Activated T-cell treated with anti-CD3 and anti-CD28 coated beads for 4 hours (primary cell): Measurements from ENCODE around the gene CAPNS1.
"Not testable (repeated sequence)": the region's sequence is repeated elsewhere in the genome, so short reads cannot be mapped to it uniquely, and the experiment has no call there.

ENCODE experiments used
- DNase-seq: peaks from one replicate; pipeline ENCODE4 v3.0.0-alpha.2; 2020

Gene CAPNS1

DNA sequence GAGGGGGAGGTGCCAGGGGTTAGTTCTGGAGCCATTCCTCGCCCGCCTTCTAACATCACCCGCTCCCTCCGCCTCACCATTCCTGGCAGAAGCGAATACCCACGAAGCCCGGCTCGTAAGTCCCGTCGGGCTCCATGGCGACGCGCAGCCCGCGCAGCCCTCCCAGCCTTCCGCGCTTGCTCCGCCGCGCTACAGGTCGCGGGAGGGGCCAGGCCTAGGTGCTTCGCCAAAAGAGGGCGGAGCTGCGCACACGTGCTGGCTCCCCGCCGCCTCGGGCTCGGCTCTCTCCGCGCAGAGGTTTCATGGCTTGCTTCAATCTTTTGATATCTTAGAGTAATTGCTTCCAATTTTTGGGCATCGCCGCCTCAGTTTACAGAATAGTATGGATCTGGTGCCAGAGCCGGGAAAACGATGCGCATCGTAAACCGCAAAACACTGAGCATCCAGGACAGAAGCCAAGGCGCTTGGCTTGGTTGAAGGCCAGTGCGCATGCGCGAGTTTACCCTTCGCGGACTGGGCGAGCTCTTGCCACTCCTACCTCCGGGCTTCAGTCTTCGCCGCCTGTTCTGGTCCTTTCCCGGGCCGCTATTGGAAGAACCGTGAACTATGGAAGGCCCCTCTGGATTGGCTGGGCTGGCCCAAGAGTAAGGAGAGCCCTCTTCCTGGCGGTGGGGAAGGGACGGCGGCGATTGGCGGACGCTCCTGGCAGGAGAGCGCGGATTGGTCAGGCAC, 25.0 kb upstream of the CAPNS1 start, which contains the start of gene POLR2I:
Gene POLR2I, minus strand, starts transcription at position 155 of the 732 bp plus-strand sequence. Its CDS starts 19 bp downstream, at position 136.
- DNase-seq = peak; percentile 96

DNA sequence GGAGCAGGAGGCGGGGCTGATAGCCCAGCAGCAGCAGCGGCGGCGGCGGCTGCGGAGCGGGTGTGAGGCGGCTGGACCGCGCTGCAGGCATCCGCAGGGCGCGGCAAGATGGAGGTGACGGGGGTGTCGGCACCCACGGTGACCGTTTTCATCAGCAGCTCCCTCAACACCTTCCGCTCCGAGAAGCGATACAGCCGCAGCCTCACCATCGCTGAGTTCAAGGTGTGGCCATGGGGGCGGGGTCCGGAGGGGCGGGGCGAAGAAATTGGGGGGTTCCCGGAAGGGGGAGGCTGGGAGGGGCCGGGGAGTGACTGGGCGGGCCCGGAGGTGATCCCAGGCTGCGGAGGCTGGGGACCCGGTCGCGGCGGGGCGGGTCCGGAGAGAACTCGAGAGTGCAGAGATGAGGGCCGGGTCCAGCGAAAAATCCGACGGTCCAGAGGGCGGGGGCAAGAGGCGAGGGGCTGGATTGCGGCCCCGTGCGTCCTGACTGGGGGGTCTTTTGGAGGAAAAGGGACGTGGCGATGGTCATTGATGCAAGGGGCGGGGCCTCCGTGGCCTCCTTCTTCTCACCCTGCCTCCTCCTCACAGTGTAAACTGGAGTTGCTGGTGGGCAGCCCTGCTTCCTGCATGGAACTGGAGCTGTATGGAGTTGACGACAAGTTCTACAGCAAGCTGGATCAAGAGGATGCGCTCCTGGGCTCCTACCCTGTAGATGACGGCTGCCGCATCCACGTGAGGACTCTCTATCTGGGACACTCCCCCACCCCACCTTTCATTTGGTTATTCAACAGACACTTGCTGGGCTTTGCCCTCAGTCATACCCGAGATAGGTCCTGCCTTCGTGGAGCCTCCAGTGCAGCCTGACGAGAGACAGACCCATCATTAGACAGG, 24.2 kb upstream of the CAPNS1 start, which contains the start of gene TBCB:
Gene TBCB, plus strand, starts transcription at position 16 of the 891 bp plus-strand sequence. Its CDS starts 93 bp downstream, at position 109.
- DNase-seq = peak; percentile 93

DNA sequence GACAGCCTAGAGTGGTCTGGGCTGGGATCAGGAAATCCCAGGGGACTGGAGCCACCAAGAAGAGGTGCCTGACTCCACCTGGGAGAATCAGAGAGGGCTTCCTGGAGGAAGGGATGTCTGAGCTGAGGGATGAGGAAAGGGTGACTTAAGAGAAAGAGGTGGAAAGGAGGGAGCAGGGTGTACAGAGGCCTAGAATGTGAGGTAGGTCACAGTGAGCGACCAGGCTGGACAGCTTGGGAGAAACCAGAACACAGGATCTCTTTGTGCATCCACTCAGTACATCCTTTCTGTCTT, 23.6 kb upstream of the CAPNS1 start:
- DNase-seq = no peak

DNA sequence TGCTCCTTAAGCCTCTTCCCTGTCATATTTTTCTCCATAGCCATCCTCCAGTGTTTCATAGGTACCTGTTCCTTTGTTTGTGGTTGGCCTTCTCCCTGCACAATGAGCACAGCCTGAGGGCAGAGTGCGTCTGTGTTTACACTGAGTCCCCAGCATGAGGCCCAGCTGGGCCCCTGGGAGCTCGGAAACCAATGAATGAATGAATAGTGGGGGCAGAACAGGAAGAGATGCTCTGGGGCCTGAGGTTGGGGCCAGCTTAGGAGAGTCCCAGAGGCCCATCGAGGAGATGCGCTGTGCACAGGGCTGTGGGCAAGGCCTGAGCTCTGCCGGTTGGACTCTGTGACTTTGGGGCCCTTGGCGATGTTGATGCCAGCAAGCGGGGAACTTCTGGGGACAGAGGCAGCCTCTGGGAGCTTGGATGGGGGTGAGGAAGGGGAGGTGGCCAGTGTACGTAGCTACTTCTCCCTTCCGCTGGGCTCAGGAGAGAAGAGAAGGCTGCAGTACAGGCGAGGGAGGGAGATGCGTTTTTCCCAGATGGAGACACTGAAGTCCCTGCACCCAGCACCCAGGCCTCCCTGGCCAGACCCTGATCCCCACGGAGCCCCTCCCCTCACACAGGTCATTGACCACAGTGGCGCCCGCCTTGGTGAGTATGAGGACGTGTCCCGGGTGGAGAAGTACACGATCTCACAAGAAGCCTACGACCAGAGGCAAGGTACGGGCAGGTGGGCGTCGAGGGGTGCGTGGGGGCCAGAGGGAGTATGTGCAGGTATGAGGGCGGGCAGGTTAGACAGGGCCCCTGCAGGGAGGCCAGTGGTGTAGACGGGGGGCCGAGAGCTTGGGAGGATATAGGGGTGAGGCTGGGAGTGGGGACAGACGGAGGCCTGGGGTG, 19.5 kb upstream of the CAPNS1 start:
- no peak for DNase-seq

DNA sequence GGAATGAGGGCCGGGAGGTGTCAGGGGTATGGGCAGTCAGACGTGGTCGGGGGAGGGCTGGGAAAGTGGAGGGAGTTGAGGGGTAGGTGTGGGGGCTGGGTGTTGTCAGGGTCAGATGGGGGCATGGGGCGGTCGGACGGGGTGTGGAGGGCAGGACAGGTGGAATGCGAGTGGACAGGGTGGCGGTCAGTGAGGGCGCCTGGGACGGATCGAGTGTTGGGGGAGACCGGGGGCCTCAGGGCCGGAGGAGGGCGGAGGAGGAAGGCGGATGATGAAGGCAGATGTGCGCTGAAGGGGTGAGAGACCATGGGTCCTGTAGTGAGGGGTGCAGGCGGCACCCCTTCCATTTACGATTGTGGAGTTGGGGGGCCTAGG, 18.9 kb upstream of the CAPNS1 start:
- DNase-seq = no peak

DNA sequence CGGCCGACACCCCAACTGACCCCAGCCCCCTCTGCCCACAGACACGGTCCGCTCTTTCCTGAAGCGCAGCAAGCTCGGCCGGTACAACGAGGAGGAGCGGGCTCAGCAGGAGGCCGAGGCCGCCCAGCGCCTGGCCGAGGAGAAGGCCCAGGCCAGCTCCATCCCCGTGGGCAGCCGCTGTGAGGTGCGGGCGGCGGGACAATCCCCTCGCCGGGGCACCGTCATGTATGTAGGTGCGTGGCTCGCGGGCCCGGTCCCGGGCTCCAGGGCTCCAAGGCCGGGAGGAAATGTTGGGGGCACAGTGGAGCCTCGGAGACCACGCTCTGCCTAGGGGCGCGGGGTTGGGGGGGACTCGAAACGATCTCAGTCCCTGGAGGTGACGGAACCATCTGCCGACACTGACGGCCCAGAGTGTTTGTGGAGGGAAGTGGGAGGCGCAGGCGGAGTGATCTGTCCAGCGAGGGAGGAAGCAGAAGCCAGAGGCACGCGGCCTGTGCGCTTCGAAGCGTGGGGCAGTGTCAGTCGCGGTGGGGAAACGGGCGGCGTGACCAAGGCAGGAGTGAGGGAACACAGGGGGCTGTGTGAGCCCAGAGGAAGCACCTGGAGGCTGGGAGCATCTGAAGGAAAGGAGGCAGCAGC, 18.3 kb upstream of the CAPNS1 start:
- no peak for DNase-seq

DNA sequence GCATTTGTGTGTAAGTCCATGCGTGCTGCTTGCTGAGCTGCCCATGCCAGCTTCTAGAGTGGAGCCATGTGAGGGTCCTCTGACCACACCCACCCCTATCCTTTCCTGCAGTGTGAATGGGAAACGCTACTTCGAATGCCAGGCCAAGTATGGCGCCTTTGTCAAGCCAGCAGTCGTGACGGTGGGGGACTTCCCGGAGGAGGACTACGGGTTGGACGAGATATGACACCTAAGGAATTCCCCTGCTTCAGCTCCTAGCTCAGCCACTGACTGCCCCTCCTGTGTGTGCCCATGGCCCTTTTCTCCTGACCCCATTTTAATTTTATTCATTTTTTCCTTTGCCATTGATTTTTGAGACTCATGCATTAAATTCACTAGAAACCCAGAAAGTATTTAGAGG, 14.3 kb upstream of the CAPNS1 start:
- DNase-seq = no peak

DNA sequence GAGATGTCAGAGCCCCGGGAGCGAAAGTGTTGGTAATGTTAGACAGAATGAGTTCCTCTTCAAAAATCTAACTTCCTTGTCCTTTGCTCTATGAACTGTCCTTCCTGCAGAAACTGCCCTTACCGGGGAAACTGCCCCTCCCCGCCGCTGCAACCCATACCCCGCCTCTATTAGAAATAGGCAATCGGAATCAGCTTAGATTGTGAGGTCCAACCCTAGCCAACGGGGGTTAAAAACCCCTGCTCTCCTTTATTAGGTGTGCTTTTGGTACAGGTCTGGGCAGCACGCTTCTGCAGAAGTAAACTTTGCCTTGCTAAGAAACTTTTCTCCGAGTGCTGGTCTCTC, 11.5 kb upstream of the CAPNS1 start:
- no peak for DNase-seq

DNA sequence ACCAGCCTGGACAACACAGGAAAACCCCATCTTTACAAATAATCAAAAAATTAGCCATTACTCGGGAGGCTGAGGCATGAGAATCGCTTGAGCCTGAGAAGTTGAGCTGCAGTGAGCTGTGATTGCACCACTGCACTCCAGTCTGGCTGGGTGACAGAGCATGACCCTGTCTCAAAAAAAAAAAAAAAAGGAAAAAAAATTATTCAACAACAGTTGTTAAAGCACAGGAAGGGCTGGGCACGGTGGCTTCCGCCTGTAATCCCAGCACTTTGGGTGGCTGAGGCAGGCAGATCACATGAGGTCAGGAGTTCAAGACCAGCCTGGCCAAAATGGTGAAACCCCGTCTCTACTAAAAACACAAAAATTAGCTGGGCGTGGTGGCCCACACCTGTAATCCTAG, 8.6 kb upstream of the CAPNS1 start:
- not testable (repeated sequence) for DNase-seq

DNA sequence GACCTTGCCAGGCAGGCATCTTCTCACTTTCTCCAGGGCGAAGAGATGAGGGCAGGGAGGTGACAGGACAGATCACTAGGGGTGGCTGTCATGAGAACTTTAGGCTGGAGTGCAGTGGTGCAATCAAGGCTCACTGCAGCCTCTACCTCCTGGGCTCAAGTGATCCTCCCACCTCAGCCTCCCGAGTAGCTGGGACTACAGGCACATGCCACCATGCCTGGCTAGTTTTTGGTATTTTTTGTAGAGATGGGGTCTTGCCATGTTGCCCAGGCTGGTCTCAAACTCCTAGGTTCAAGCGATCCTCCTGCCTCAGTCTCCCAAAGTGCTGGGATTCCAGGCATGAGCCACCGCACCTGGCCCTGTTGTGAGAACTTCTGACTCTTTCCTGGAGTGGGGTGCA, 5.0 kb upstream of the CAPNS1 start:
- not testable (repeated sequence) for DNase-seq

DNA sequence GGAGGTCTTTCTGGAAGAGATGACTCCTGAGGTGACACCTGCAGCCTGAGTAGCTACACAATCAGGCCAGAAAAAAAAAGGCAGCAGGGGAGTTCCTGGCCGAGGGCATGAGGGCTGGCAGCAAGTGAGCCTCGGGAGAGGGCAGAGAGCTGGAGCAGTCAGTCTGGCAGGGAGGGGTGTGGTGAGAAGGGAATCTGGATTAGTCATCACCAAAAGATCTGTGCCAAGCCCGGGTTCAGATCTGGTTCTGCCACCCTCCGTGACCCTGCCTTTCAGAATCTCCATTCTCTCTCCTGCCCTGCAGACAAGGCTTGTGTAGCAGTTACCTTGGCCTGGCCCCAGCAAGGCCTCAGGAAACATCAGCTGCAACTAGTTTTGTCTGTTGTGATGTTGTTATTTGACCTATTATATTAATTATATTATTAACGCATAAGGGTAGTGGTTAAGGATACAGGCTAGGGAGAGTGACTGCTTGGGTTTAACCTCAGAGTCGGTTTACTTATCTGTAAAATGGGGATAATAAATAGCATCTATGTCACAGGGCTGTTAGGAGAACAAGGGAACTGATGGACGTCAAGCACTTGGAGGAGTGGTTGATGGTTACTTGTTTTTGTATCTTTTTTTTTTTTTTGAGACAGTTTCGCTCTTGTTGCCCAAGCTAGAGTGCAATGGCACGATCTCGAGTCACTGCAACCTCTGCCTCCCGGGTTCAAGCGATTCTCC, 2.7 kb upstream of the CAPNS1 start:
- no peak for DNase-seq

DNA sequence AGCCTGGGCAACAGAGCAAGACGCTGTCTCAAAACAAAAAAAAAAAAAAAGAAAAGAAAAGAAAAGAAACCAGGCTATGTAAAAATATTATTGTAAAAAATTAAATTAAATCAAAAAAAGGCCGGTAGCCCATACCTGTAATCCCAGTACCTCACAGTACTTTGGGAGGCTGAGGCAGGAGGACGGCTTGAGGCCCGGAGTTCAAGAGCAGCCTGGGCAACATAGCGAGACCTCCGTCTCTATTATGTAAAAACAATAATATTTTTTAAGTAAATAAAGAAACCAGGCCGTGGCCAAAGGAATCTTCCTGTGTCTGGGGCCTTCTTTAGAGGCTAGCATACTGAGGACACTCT, 770 bp upstream of the CAPNS1 start:
- no peak for DNase-seq

DNA sequence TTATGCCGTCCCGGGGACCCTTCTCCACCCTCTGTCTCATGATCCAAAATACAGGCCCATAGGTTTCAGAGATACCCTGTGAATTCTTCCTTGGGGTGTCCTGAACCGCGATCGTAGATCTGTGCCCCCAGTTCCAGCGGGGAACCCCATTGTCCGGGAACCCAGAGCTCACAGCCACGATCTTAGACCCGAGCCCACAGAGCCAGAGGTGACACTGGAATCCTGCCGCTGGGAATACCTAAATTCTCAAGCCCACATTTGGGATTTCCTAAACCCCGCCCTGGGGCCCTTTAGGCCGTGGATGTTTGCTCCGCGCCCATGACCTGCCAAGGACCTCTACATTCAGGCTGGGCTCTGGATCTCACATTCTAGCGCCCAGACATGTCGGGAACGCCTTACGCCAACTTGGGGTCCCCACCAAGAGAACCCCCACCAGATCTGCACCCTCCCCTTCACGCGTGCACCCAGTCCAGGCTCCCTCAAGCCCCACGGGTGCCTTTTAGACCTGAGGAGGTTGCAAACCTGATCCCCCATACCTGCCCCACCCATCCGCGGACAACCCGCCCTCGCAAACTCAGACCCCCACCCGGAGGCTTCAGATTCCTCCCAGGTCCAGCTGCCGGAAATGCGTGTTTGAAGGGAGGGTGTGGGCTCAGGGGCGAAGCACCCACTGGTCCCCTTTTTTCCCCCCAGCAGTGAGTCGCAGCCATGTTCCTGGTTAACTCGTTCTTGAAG, 605 bp downstream of the CAPNS1 start:
- DNase-seq = peak; percentile 9

DNA sequence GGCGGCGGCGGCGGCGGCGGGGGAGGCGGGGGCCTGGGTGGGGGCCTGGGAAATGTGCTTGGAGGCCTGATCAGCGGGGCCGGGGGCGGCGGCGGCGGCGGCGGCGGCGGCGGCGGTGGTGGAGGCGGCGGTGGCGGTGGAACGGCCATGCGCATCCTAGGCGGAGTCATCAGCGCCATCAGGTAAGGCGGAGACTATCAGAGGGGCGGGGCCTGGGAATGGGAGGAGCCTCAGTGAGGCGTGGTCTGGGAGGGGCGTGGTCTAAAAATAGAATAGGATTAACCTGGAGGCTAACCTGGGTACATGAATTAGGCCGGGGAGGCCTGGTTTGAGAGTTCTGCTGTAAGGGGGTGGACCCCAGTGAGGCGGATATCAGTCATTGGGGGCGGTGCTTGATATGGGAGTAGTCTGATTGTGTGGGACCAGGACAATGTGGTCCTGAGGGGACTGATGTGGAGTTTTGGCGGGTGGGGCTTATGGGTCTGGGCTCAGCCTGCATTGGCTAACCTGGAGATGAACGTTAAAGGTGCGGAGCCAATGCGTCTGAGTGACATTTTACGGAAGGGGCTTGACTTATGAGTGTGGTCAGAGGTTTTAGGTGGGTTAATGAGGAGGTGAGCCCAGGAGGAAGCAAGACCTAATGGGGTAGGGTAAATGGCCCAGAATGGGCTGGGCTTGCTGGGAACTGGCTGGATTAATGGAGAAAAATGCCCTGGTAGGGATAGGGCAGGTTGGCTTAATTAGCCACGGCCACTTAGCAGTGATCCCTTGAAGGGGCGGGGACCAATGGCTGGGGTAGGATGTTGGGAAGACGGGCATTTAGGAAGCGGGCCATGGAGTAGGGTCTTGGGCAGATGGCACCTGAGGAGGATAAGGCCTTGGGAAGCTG, 1.4 kb downstream of the CAPNS1 start:
- peak; percentile 95 for DNase-seq

DNA sequence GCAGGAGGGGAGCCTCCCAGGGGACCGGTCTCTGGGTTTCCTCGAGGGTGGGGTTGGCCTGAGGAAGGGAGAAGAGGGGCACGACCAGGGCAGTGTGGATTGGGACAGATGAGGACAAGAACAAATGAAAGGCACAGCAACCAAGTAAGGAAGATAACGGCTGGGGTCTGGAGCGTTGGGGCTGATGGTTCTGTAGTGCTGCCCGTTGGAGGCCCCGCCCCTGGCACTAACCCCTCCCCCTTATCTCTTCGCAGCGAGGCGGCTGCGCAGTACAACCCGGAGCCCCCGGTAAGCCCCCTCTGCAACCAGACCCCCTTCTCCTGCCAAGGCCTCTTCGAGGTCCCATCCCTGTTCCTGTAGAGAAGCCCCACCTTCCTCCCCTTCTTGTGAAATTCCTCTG, 2.2 kb downstream of the CAPNS1 start:
- no peak for DNase-seq

DNA sequence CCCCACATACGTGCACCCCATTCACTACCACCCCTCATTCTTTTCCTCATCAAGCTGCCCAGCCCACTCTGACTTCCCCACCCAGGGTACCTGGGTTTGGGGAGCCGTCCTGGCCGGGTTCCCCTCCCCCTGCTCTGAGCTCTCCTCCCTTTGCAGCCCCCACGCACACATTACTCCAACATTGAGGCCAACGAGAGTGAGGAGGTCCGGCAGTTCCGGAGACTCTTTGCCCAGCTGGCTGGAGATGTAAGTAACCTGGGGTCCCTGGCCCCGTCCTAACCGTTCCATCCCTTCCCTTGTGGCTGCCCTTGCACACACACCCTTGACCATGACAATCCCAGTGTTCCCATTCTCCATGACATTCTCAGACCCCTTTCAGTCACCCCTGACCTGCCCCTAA, 2.6 kb downstream of the CAPNS1 start:
- no peak for DNase-seq

DNA sequence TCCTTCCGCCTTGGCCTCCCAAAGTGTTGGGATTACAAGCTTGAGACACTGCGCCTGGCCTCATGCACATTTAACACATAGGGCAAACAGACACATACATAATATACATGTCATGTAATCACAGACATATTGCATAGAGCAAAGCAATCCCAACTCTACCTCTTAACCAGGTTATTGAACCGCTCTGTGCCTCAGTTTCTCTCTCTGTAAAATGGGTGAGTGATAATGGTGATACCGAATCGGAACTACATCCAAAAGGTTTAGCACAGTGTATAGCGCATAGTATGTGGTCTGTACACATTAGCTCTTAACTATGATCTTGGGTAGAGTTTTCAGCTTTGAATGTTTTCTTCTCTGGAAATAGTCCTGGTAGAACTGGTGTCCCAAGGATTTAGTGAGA, 4.8 kb downstream of the CAPNS1 start:
- no peak for DNase-seq

DNA sequence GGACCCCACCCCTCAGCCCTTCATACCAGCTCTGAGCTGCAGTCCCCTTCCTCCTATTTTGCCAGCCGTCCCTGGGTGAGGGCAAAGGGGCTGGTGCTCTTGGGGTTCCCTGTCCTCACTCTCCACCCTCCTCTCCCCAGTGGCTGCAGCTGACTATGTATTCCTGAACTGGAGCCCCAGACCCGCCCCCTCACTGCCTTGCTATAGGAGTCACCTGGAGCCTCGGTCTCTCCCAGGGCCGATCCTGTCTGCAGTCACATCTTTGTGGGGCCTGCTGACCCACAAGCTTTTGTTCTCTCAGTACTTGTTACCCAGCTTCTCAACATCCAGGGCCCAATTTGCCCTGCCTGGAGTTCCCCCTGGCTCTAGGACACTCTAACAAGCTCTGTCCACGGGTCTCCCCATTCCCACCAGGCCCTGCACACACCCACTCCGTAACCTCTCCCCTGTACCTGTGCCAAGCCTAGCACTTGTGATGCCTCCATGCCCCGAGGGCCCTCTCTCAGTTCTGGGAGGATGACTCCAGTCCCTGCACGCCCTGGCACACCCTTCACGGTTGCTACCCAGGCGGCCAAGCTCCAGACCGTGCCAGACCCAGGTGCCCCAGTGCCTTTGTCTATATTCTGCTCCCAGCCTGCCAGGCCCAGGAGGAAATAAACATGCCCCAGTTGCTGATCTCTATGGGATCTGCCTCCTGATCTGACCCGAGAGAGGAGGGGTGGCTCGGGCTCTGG, 10.0 kb downstream of the CAPNS1 start:
- DNase-seq = no peak

DNA sequence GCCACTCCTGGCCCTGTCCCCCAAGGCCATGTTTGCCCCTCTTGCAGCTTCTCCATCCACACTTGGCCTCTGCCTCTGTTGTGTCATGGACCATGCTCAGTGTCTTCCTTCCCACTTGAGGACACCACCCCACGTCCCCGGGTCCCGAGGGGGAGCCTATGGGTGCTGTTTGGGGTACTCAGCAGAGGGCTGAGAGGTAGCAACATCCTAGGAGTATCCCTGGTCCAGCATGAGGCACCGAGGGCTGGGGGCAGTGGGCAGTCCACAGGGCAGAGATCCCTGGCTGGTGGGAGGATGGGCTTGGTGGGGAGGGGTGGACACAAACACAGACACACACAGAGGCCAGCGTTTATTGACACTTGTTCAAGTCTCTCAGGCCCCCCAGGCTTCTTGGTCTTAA, 10.7 kb downstream of the CAPNS1 start:
- DNase-seq = no peak
